ENCODE results near the gene MATN4. TPM values are rescaled to one million over a fixed set of nuclear protein-coding genes. Genes with fewer than 3 reads are reported as not detected.

Gene MATN4
- total RNA-seq, 4 donors from 2014 or later = 5.6 TPM; not detected in 3

DNA sequence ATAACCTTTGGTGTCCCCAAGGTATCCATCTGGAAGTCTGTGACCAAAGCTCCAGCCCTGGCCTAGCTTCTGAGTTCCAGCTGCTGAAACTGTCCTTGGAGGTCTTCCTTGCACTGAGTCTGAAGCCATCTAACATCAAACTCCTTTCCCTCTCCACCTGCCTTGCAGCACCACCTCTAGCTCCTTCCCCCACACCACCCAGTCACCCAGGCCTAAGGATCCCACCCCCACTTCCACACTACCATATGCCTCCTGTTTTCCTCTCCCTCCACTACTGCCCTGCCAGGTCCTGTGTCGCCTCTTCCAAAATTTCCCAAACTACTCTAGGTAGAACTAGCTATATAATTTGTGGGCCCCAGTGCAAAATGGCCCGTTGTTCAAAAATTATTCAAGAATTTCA is 10.8 kb upstream of the MATN4 start:
- H3K4me3 ChIP-seq = no peak overlapping the region
- H3K27me3 ChIP-seq = no peaks in the 10 kb centered on the region
- TF ChIP-seq, protein P1, sequence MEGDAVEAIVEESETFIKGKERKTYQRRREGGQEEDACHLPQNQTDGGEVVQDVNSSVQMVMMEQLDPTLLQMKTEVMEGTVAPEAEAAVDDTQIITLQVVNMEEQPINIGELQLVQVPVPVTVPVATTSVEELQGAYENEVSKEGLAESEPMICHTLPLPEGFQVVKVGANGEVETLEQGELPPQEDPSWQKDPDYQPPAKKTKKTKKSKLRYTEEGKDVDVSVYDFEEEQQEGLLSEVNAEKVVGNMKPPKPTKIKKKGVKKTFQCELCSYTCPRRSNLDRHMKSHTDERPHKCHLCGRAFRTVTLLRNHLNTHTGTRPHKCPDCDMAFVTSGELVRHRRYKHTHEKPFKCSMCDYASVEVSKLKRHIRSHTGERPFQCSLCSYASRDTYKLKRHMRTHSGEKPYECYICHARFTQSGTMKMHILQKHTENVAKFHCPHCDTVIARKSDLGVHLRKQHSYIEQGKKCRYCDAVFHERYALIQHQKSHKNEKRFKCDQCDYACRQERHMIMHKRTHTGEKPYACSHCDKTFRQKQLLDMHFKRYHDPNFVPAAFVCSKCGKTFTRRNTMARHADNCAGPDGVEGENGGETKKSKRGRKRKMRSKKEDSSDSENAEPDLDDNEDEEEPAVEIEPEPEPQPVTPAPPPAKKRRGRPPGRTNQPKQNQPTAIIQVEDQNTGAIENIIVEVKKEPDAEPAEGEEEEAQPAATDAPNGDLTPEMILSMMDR (IDR thresholded peaks at IDR 0.05) = no peak
- no peak for TF ChIP-seq POLR2A (IDR thresholded peaks at IDR 0.05)
- H3K9me3 ChIP-seq = no peaks in the 10 kb centered on the region
- intact Hi-C loops (cut with DNase I; ENCODE audit: low total_unique reads) = loop anchor here (10.0 kb wide), 1 partner anchor 446 kb away; no protein-coding TSS in a partner anchor
- H3K36me3 ChIP-seq = no peaks in the 10 kb centered on the region
- DNase-seq = no peak
- no peak overlapping the region for H3K27ac ChIP-seq
- no peaks in the 10 kb centered on the region for H3K4me1 ChIP-seq

- H3K27me3 ChIP-seq = no peaks in the 10 kb centered on the region
- no peak for DNase-seq
- H3K4me1 ChIP-seq = no peaks in the 10 kb centered on the region
- H3K27ac ChIP-seq = no peak overlapping the region
- H3K4me3 ChIP-seq = no peak overlapping the region
- no peaks in the 10 kb centered on the region for H3K36me3 ChIP-seq
- TF ChIP-seq, protein P1 (IDR thresholded peaks at IDR 0.05) = no peak
- TF ChIP-seq POLR2A (IDR thresholded peaks at IDR 0.05) = no peak
- H3K9me3 ChIP-seq = no peaks in the 10 kb centered on the region
- intact Hi-C loops (cut with DNase I; ENCODE audit: low total_unique reads) = loop anchor here (10.0 kb wide), 1 partner anchor 446 kb away; no protein-coding TSS in a partner anchor
These were observed 10.4 kb upstream of the MATN4 start for GRCh38 chr20:45318386-45318939.

- intact Hi-C loops (cut with DNase I; ENCODE audit: low total_unique reads) = loop anchor here (2.0 to 10.0 kb wide), 2 partner anchors 119 to 447 kb away; no protein-coding TSS in a partner anchor
- H3K4me3 ChIP-seq = no peak overlapping the region
- H3K27ac ChIP-seq = no peak overlapping the region
- no peaks in the 10 kb centered on the region for H3K27me3 ChIP-seq
- TF ChIP-seq, protein P1 (IDR thresholded peaks at IDR 0.05) = no peak
- TF ChIP-seq POLR2A (IDR thresholded peaks at IDR 0.05) = no peak
- no peaks in the 10 kb centered on the region for H3K4me1 ChIP-seq
- DNase-seq = no peak
- H3K9me3 ChIP-seq = no peaks in the 10 kb centered on the region
- no peaks in the 10 kb centered on the region for H3K36me3 ChIP-seq
These were observed 9.7 kb upstream of the MATN4 start for GRCh38 chr20:45317826-45318225.

- Histone ChIP-seq H3K4me3 (no peak overlapping the region), H3K36me3 (no peaks in the 10 kb centered on the region), H3K27me3 (peaks cover 0 to 7% of the 10 kb centered on the region in 2 donors), H3K4me1 (no peaks in the 10 kb centered on the region), H3K27ac (no peak overlapping the region), H3K9me3 (no peaks in the 10 kb centered on the region)
- intact Hi-C loops (cut with DNase I; ENCODE audit: low total_unique reads) = loop anchor here (2.0 to 10.0 kb wide), 2 partner anchors 120 to 448 kb away; no protein-coding TSS in a partner anchor
- TF ChIP-seq, protein P1 (IDR thresholded peaks at IDR 0.05) = no peak
- no peak for TF ChIP-seq POLR2A (IDR thresholded peaks at IDR 0.05)
- DNase-seq = no peak
These were observed 8.3 kb upstream of the MATN4 start for GRCh38 chr20:45316150-45317080.

GRCh38 chr20:45315672-45316071 is 7.6 kb upstream of the MATN4 start:
- intact Hi-C loops (cut with DNase I; ENCODE audit: low total_unique reads) = loop anchor here (2.0 to 10.0 kb wide), 2 partner anchors 121 to 449 kb away; no protein-coding TSS in a partner anchor
- no peaks in the 10 kb centered on the region for H3K4me1 ChIP-seq
- TF ChIP-seq, protein P1 (IDR thresholded peaks at IDR 0.05) = no peak
- TF ChIP-seq POLR2A (IDR thresholded peaks at IDR 0.05) = no peak
- H3K9me3 ChIP-seq = no peaks in the 10 kb centered on the region
- no peaks in the 10 kb centered on the region for H3K36me3 ChIP-seq
- H3K27ac ChIP-seq = no peak overlapping the region
- no peak for DNase-seq
- H3K4me3 ChIP-seq = no peak overlapping the region
- peaks cover 0 to 7% of the 10 kb centered on the region in 2 donors for H3K27me3 ChIP-seq

All from uterus (tissue), 4 donors.